Endothelial cell of umbilical vein (primary cell): ENCODE data around the gene CCNK. TPM values are rescaled to one million over a fixed set of nuclear protein-coding genes. Genes with fewer than 3 reads are reported as not detected.

Experiments used
- BruUV-seq: library from RNA; stranded (reverse); fragments of 400-500 nt; replicated peaks from 2 replicates; lab custom pipeline; 2021; lab: Mats Ljungman, UMichigan
- CTCF ChIA-PET: fragments of 300-600, 350-600 bp; sonication (Branson Sonifier 250); formaldehyde crosslinking; loops from one replicate; lab custom pipeline; 2021; ENCODE audit warnings: antibody characterized with exemption, inconsistent platforms; lab: Charles Lee
- POLR2A ChIA-PET: fragments of 300-600, 350-600 bp; sonication (Branson Sonifier 250); formaldehyde crosslinking; loops from one replicate; lab custom pipeline; 2021; ENCODE audit warnings: antibody characterized with exemption, inconsistent platforms; lab: Charles Lee
- DNase-seq: peaks from one replicate; pipeline ENCODE4 v3.0.0-alpha.2; 2011; ENCODE audit warnings: low read depth, low spot score
- FAIRE-seq: peaks from 2 replicates; lab custom pipeline; 2011; peaks lifted over from hg19 to GRCh38; lab: Jason Lieb, UNC
- H2AFZ ChIP-seq: 2 replicates; pipeline ENCODE4 v1.6.0; 2012; ENCODE audit warnings: low read depth, low read length, control low read depth, inconsistent platforms
- H3K27ac ChIP-seq: 2 replicates; pipeline ENCODE4 v1.5.1; 2011; ENCODE audit warnings: low read depth, mild to moderate bottlenecking, control low read depth, low read length, moderate library complexity; ENCODE audit not compliant: insufficient read depth
- H3K27me3 ChIP-seq, 2 experiments: 2 replicates each; pipeline versions ENCODE4 v1.6.0 to v1.6.1; 2011; ENCODE audit warnings: low read length in 2 of 2, mixed read lengths in 1 of 2; ENCODE audit not compliant: control insufficient read depth in 2 of 2, insufficient read depth in 2 of 2
- H3K36me3 ChIP-seq, 2 experiments: 2 replicates in 1 of 2; 3 replicates in 1 of 2; pipeline ENCODE4 v1.5.1; 2011; ENCODE audit warnings: low read length in 2 of 2, mild to moderate bottlenecking in 1 of 2, moderate library complexity in 1 of 2; ENCODE audit not compliant: control insufficient read depth in 2 of 2, insufficient read depth in 2 of 2; ENCODE audit errors: extremely low read depth in 1 of 2
- H3K4me1 ChIP-seq: 3 replicates; pipeline ENCODE4 v1.5.1; 2011; ENCODE audit warnings: mild to moderate bottlenecking, low read length; ENCODE audit not compliant: control insufficient read depth, insufficient read depth; ENCODE audit errors: extremely low read depth
- H3K4me2 ChIP-seq: 2 replicates; pipeline ENCODE4 v1.6.1; 2011; ENCODE audit warnings: low read length, control low read depth, mixed read lengths; ENCODE audit not compliant: insufficient read depth
- H3K4me3 ChIP-seq, 3 experiments: fragments of 200-600 bp in 1 of 3; sonication (generic), shearing (Covaris generic) in 1 of 3; replicated peaks in 1 of 3; 2 replicates each; pipeline ENCODE4 v1.5.1; 2011 to 2016; ENCODE audit warnings: control low read depth in 3 of 3, low read length in 3 of 3, mild to moderate bottlenecking in 2 of 3, inconsistent platforms in 1 of 3, low read depth in 1 of 3, moderate library complexity in 1 of 3; ENCODE audit not compliant: insufficient read depth in 1 of 3
- H3K79me2 ChIP-seq: 2 replicates; pipeline ENCODE4 v1.6.0; 2012; ENCODE audit warnings: low read length, inconsistent platforms; ENCODE audit not compliant: control insufficient read depth, insufficient read depth
- H3K9ac ChIP-seq: replicated peaks from 2 replicates; pipeline ENCODE3; 2011; ENCODE audit warnings: low read length, control low read depth; ENCODE audit not compliant: insufficient read depth; ENCODE audit errors: extremely low read depth
- H3K9me1 ChIP-seq: replicated peaks from 3 replicates; pipeline ENCODE4 v1.6.0; 2011; ENCODE audit warnings: mild to moderate bottlenecking, low read length; ENCODE audit not compliant: control insufficient read depth, insufficient read depth; ENCODE audit errors: extremely low read depth
- H3K9me3 ChIP-seq: replicated peaks from 2 replicates; pipeline ENCODE4 v1.5.1; 2012; ENCODE audit warnings: low read length, inconsistent platforms; ENCODE audit not compliant: control insufficient read depth, insufficient read depth
- H4K20me1 ChIP-seq: replicated peaks from 2 replicates; pipeline ENCODE3; 2011; ENCODE audit warnings: mild to moderate bottlenecking, low read length; ENCODE audit not compliant: control insufficient read depth, insufficient read depth; ENCODE audit errors: extremely low read depth
- CTCF ChIP-seq, 2 donors: IDR thresholded peaks; 1 replicate in 1 of 2; 2 replicates in 1 of 2; pipeline ENCODE4 v1.5.1; 2011; ENCODE audit warnings: low read length in 2 of 2, mild to moderate bottlenecking in 2 of 2, moderate library complexity in 2 of 2, control low read depth in 1 of 2, inconsistent platforms in 1 of 2, low read depth in 1 of 2; ENCODE audit not compliant: insufficient read depth in 1 of 2; ENCODE audit errors: extremely low read depth in 1 of 2
- EZH2 ChIP-seq: IDR thresholded peaks from 2 replicates; pipeline ENCODE4 v1.6.1; 2012; ENCODE audit warnings: borderline replicate concordance, low read depth, mild to moderate bottlenecking, moderate library complexity, low read length, inconsistent platforms; ENCODE audit not compliant: severe bottlenecking
- FOS ChIP-seq: IDR thresholded peaks from 2 replicates; pipeline ENCODE4 v1.6.1; 2011; ENCODE audit warnings: mild to moderate bottlenecking, low read length, moderate library complexity, borderline replicate concordance; ENCODE audit not compliant: insufficient read depth
- GATA2 ChIP-seq: IDR thresholded peaks from 2 replicates; pipeline ENCODE4 v1.7.0; 2011; ENCODE audit warnings: low read depth, mild to moderate bottlenecking, moderate library complexity, mixed read lengths, low read length; ENCODE audit not compliant: insufficient read length, insufficient read depth
- JUN ChIP-seq: IDR thresholded peaks from 2 replicates; pipeline ENCODE4 v1.6.1; 2011; ENCODE audit warnings: borderline replicate concordance, low read depth; ENCODE audit not compliant: insufficient read length, insufficient read depth
- MAX ChIP-seq: IDR thresholded peaks from 2 replicates; pipeline ENCODE4 v1.6.1; 2011; ENCODE audit not compliant: insufficient read depth, insufficient read length
- MYC ChIP-seq: IDR thresholded peaks from one replicate; pipeline ENCODE4 v1.6.1; 2011; ENCODE audit warnings: mild to moderate bottlenecking, low read depth, low read length
- POLR2A ChIP-seq: IDR thresholded peaks from 2 replicates; pipeline ENCODE4 v1.6.1; 2012; ENCODE audit warnings: low read depth, mild to moderate bottlenecking, control low read depth, low read length
- POLR2AphosphoS5 ChIP-seq: IDR thresholded peaks from 2 replicates; pipeline ENCODE4 v1.6.1; 2012; ENCODE audit warnings: low read depth, mild to moderate bottlenecking, control low read depth, low read length, moderate library complexity; ENCODE audit not compliant: insufficient read depth
- dilution Hi-C: fragments of 300-500 bp; cut with MboI; formaldehyde crosslinking; loops from one replicate; pipeline ENCODE4 v1.15.0; 2019; ENCODE audit warnings: low sequenced_read_pairs; ENCODE audit not compliant: extremely low pct_ligation_motif_present
- intact Hi-C: fragments of 100-400 bp; cut with micrococcal nuclease; formaldehyde crosslinking; loops from one replicate; pipeline ENCODE4 v1.10.0; 2022
- polyA plus RNA-seq, 4 experiments: library from polyadenylated mRNA; depleted of rRNA in 3 of 4; stranded (reverse) in 3 of 4; unstranded in 1 of 4; fragments of >200 nt; gene quantifications; 2 replicates each; pipeline versions ENCODE4 v1.2.1 to v1.2.3, GENCODE V29; 2011 to 2012; ENCODE audit warnings: missing spikeins in 1 of 4
- total RNA-seq: library from RNA; stranded (reverse); gene quantifications from 2 replicates; pipeline ENCODE4 v1.2.3, GENCODE V29; 2021

The CCNK gene
- total and polyA plus RNA-seq, 2 donors (not counting 3 experiments of a cell fraction or from before 2014, with no cell fraction given): 11.9 to 59.3 TPM

DNA sequence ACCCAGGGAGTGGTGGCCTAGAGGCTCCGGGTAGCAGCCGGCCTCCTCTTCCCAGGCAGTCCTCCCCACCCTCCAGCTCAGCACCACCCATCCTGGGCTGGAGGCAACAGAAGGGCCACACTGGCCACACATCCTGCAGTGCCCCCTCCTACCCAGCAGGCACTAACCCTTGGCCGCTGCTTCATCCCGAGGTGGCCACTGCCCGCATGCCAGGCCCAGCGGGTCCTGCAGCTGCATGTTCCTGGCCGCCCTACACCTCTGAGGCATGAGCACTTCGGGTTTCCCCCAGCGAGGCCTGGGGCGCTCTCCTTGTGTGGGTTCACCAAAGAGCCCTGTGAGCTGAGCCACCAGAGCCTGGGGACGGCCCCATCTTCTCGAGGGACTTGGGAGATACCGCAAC, 61.4 kb downstream of the CCNK start:
- no peak overlapping the region for H3K4me2 ChIP-seq
- no peak overlapping the region for H3K4me3 ChIP-seq
- POLR2A ChIA-PET: no interaction called here
- no peaks in the 10 kb centered on the region for H3K9me1 ChIP-seq
- H3K79me2 ChIP-seq: no peaks in the 10 kb centered on the region
- no peak for TF ChIP-seq JUN
- no peak for TF ChIP-seq MAX
- TF ChIP-seq POLR2AphosphoS5: no peak
- no peak for TF ChIP-seq GATA2
- TF ChIP-seq POLR2A: no peak
- TF ChIP-seq CTCF (IDR thresholded peaks at IDR 0.05; ENCODE audit: extremely low read depth in 1 of 2, insufficient read depth in 1 of 2, low read depth in 1 of 2, low read length in 2 of 2): no peak
- TF ChIP-seq MYC: no peak
- no peak for TF ChIP-seq EZH2
- TF ChIP-seq FOS: no peak
- FAIRE-seq (no peak), DNase-seq (no peak)
- H3K4me1 ChIP-seq: peaks cover 2% of the 10 kb centered on the region
- dilution Hi-C loops (no loop called here), intact Hi-C loops (no loop called here)
- H3K27me3 ChIP-seq: no peaks in the 10 kb centered on the region
- CTCF ChIA-PET: interaction anchor here (1.1 to 1.3 kb wide), 3 partner anchors 10 to 67 kb away, joined by 3 to 4 read pairs (median 3); no protein-coding TSS in a partner anchor
- H3K27ac ChIP-seq: no peak overlapping the region
- no peak overlapping the region for H3K9ac ChIP-seq
- BruUV-seq: no TSS peak
- no peaks in the 10 kb centered on the region for H4K20me1 ChIP-seq
- no peak overlapping the region for H2AFZ ChIP-seq
- H3K36me3 ChIP-seq: no peaks in the 10 kb centered on the region
- H3K9me3 ChIP-seq: no peaks in the 10 kb centered on the region
